Heart right ventricle (tissue), 16 donors: ENCODE measurements around the gene GPRC5A. TPM values are rescaled to one million over a fixed set of nuclear protein-coding genes. Genes with fewer than 3 reads are reported as not detected.

Source experiments
- ATAC-seq, 8 donors: fragments of 200-7000 bp; cut with Tn5 transposase; one replicate each; pipeline ENCODE4 v1.9.1; 2020; ENCODE audit warnings: mild to moderate bottlenecking in 8 of 8, moderate library complexity in 8 of 8, moderate number of reproducible peaks in 1 of 8
- DNase-seq, 2 donors: peaks; one replicate each; pipeline ENCODE4 v3.0.0-alpha.2; 2020
- H3K27ac ChIP-seq, 10 donors: fragments of 200-600 bp; sonication (generic) in 2 of 10; one replicate each; pipeline versions ENCODE4 v1.5.0 to v1.8.0; 2020 to 2022; ENCODE audit warnings: mild to moderate bottlenecking in 3 of 10
- H3K27me3 ChIP-seq, 7 donors: fragments of 200-600 bp; one replicate each; pipeline ENCODE4 v1.8.0; 2021 to 2022; ENCODE audit warnings: mild to moderate bottlenecking in 2 of 7
- H3K36me3 ChIP-seq, 9 donors: fragments of 200-600 bp; sonication (generic) in 1 of 9; one replicate each; pipeline versions ENCODE4 v1.5.0 to v1.8.0; 2020 to 2022; ENCODE audit warnings: mild to moderate bottlenecking in 2 of 9
- H3K4me1 ChIP-seq, 9 donors: fragments of 200-600 bp; sonication (generic) in 1 of 9; one replicate each; pipeline versions ENCODE4 v1.5.0 to v1.8.0; 2020 to 2022; ENCODE audit warnings: mild to moderate bottlenecking in 4 of 9
- H3K4me3 ChIP-seq, 10 donors: fragments of 200-600 bp; sonication (generic) in 2 of 10; one replicate each; pipeline versions ENCODE4 v1.5.0 to v1.8.0; 2020 to 2022; ENCODE audit warnings: mild to moderate bottlenecking in 7 of 10, moderate library complexity in 2 of 10
- H3K9me3 ChIP-seq, 11 donors: fragments of 200-600 bp in 10 of 11; sonication (generic) in 2 of 11; one replicate each; pipeline versions ENCODE4 v1.5.0 to v1.8.0; 2013 to 2022; ENCODE audit warnings: mild to moderate bottlenecking in 2 of 11, control low read depth in 1 of 11, moderate library complexity in 1 of 11
- CTCF ChIP-seq, 9 donors: fragments of 200-600 bp; sonication (generic) in 2 of 9; IDR thresholded peaks; one replicate each; pipeline versions ENCODE4 v1.5.0 to v1.8.0; 2021 to 2022; ENCODE audit warnings: antibody characterized with exemption in 9 of 9, mild to moderate bottlenecking in 5 of 9, moderate library complexity in 1 of 9
- whole genome bisulfite sequencing, 2 donors: extraction: QIAGEN DNeasy Blood & Tissue Kit; methylation state at CpG; one replicate each; pipeline ENCODE4 v1.1.7; 2013; ENCODE audit warnings: inconsistent platforms in 1 of 2; 5-methylcytosine and 5-hydroxymethylcytosine counted together
- intact Hi-C, 10 donors: fragments of 100-400 bp; cut with DNase I; formaldehyde crosslinking; loops; one replicate each; pipeline versions ENCODE4 v1.11.1 to v1.14.2; 2022
- polyA plus RNA-seq, 2 donors: library from polyadenylated mRNA; stranded (reverse); fragments of 200-250 nt; gene quantifications; one replicate each; pipeline ENCODE4 v1.2.3, GENCODE V29; 2013
- total RNA-seq, 10 donors: library from RNA; stranded (reverse); fragmentation: NEBNext Ultra II Directional in 3 of 10; extraction: Animal tissue kit (Norgen Biotek cat#: 25700) in 3 of 10; gene quantifications; one replicate each; pipeline versions ENCODE4 v1.2.1 to v1.2.4, GENCODE V29; 2021 to 2023
- donor health status: Arrhythmogenic right ventricular cardiomyopathy.
- donor health status: ischemic (EF 13 %, LVEDD 7.1; RV severe dilation, severe dysfunction).
- donor health status: healthy with polysubstance abuse.
- donor health status: DM: no; HTN: yes; CAD: no.
- donor health status: DM: no; HTN: no; CAD: no.
- donor health status: ischemic (EF 25% LVEDD 6.9; RV normal size, moderate dysfunction).
- donor health status: ischemic (EF 25% LVEDD 5.7; RV mildly dilated, moderate dysfunction).
- donor health status: healthy.
- donor health status: DM: yes; HTN: yes; CAD: no.
- donor health status: Ischemic cardiomyopathy.
- donor health status: ischemic (EF 35%, LVEDD 5.7; RV mildly dilated, moderate dysfunction).
- donor health status: nonischemic (EF 11% LVEDD 7.7; RV severe dilation, severe dysfunction).
- donor health status: DM: yes; HTN: yes; CAD: no.
- donor health status: PGD.
- donor health status: ischemic (EF 29% LVEDD 5.4; RV normal size, mild dysfunction).
- donor health status: nonischemic (EF 23%, LVEDD 6.1; RV moderate dilation, normal function).

Gene GPRC5A
- total and polyA plus RNA-seq, 12 donors = 0.26 to 4.5 (median 0.88) TPM

GRCh38 chr12:12965836-12966235, 74.5 kb downstream of the GPRC5A start:
- intact Hi-C loops = no loop called here
- TF ChIP-seq CTCF (IDR thresholded peaks at IDR 0.05) = no peak
- DNase-seq (no peak), ATAC-seq (no peak)
- Histone ChIP-seq H3K9me3 (no peaks in the 10 kb centered on the region), H3K27ac (no peak overlapping the region), H3K4me3 (no peak overlapping the region), H3K4me1 (no peaks in the 10 kb centered on the region), H3K36me3 (peaks cover 0 to 31% (median 0%) of the 10 kb centered on the region in 9 donors), H3K27me3 (no peaks in the 10 kb centered on the region)
- WGBS, 2 donors = 75 to 78% methylated on average over 4 of the region's 4 CpGs

Other genes with a start within 250 kb of the GPRC5A start
- gene GPR19, start 195.4 kb upstream of the GPRC5A start, total RNA-seq = under 1 TPM in 1 of 10 donors, not detected in 9; 0.56 TPM
- under 1 TPM; 0.09 to 0.15 TPM for gene GPR19, start 195.4 kb upstream of the GPRC5A start, polyA plus RNA-seq
- gene CDKN1B, start 174.2 kb upstream of the GPRC5A start, total RNA-seq = 10 to 100 TPM; 26.3 to 56.2 (median 39.2) TPM
- gene CDKN1B, start 174.2 kb upstream of the GPRC5A start, polyA plus RNA-seq = 10 to 100 TPM; 20.8 to 21.7 TPM
- gene APOLD1, start 105.9 kb upstream of the GPRC5A start, total RNA-seq = 10 to 100 TPM; 11.1 to 98.8 (median 22.0) TPM
- 10 to 100 TPM; 11.6 to 19.8 TPM for gene APOLD1, start 105.9 kb upstream of the GPRC5A start, polyA plus RNA-seq
- gene DDX47, start 78.2 kb upstream of the GPRC5A start, total RNA-seq = 10 to 100 TPM; 24.0 to 32.3 (median 29.9) TPM
- gene DDX47, start 78.2 kb upstream of the GPRC5A start, polyA plus RNA-seq = 10 to 100 TPM; 16.8 to 29.5 TPM
- not detected for gene GPRC5D, start 60.6 kb downstream of the GPRC5A start, total RNA-seq
- gene GPRC5D, start 60.6 kb downstream of the GPRC5A start, polyA plus RNA-seq = under 1 TPM in 1 of 2 donors, not detected in 1; 0.04 TPM
- 10 to 100 TPM; 45.2 to 71.4 (median 51.4) TPM for gene HEBP1, start 108.7 kb downstream of the GPRC5A start, total RNA-seq
- 10 to 100 TPM; 23.7 to 72.0 TPM for gene HEBP1, start 108.7 kb downstream of the GPRC5A start, polyA plus RNA-seq
- 1 to 10 TPM; 1.4 to 3.6 (median 2.5) TPM for gene FAM234B, start 152.8 kb downstream of the GPRC5A start, total RNA-seq
- gene FAM234B, start 152.8 kb downstream of the GPRC5A start, polyA plus RNA-seq = 1 to 10 TPM in 1 of 2 donors, under 1 TPM in 1; 0.59 to 1.1 TPM
- gene GSG1, start 212.1 kb downstream of the GPRC5A start, total RNA-seq = not detected
- not detected for gene GSG1, start 212.1 kb downstream of the GPRC5A start, polyA plus RNA-seq